Loucy (cell line): ENCODE data around the gene EIF3K.

Source experiments
- CTCF ChIP-seq: fragments of 200-600 bp; sonication (generic); conservative IDR thresholded peaks from 2 replicates; pipeline ENCODE4 v1.5.1; 2014; ENCODE audit warnings: mild to moderate bottlenecking, antibody characterized with exemption, low read length
- EZH2phosphoT487 ChIP-seq: fragments of 200-600 bp; IDR thresholded peaks from 2 replicates; pipeline ENCODE4 v1.6.1; 2018; ENCODE audit warnings: antibody characterized with exemption, mild to moderate bottlenecking, moderate library complexity, borderline replicate concordance

- TF ChIP-seq CTCF, result no peak
- TF ChIP-seq EZH2phosphoT487, result no peak
Observed at GRCh38 chr19:38618590-38619360, at the start of gene EIF3K.
